Measurements from ENCODE around the gene PTPRA. TPM values are rescaled to one million over a fixed set of nuclear protein-coding genes. Genes with fewer than 3 reads are reported as not detected.

The PTPRA gene
- polyA plus RNA-seq, 3 donors, result 13.0 to 41.9 (median 13.1) TPM

DNA sequence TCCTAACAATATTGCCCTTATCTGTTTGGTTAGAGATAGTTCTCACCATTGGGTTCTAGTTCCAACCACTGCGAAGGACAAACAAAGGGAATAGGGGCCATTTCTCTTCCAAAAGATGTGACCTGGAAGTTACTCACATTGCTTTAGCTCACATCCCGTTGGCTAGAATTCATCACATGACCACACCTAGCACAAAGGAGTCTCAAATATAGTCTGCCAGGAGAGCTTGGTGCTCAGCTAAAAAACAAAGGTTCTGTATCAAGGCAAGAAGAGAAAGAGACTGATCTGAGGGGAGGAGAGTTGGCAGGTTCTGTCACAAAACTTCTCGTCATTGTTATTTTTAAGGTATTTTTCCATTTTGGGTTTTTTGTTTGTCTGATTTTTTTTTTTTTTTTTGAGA is 100.3 kb downstream of the PTPRA start:
- DNase-seq, result no peak
- Histone ChIP-seq H3K4me3 (replicated peaks in 1 of 3; ENCODE audit: low read depth in 2 of 3, low read length in 3 of 3) (no peak overlapping the region), H3K9me3 (replicated peaks in 1 of 2; ENCODE audit: control insufficient read depth in 1 of 2, insufficient read depth in 1 of 2, low read length in 2 of 2) (no peaks in the 10 kb centered on the region), H3K27ac (ENCODE audit: low read depth in 1 of 2, low read length in 2 of 2) (no peak overlapping the region), H3K4me1 (ENCODE audit: control insufficient read depth in 1 of 2, insufficient read depth in 2 of 2, low read length in 2 of 2) (no peaks in the 10 kb centered on the region), H4K20me1 (ENCODE audit: insufficient read depth, low read length) (no peaks in the 10 kb centered on the region), H3K79me2 (ENCODE audit: insufficient read depth, low read length) (no peaks in the 10 kb centered on the region), H3K27me3 (ENCODE audit: control insufficient read depth in 2 of 2, insufficient read depth in 2 of 2, low read length in 2 of 2) (no peaks in the 10 kb centered on the region), H3K9ac (ENCODE audit: insufficient read depth, low read length, poor library complexity, severe bottlenecking) (no peak overlapping the region), H2AFZ (ENCODE audit: insufficient read depth, low read depth, low read length, poor library complexity, severe bottlenecking) (no peak overlapping the region), H3K4me2 (replicated peaks; ENCODE audit: extremely low read depth, low read length, poor library complexity, severe bottlenecking) (no peak overlapping the region), H3K36me3 (replicated peaks in 1 of 2; ENCODE audit: control insufficient read depth in 1 of 2, insufficient read depth in 2 of 2, low read length in 2 of 2) (peaks cover 8 to 56% of the 10 kb centered on the region in 2 donors)
- H3K4me1 Mint-ChIP-seq, result no peaks in the 10 kb centered on the region
- no peak for TF ChIP-seq CTCF (IDR thresholded peaks at IDR 0.05)
- peaks cover 33 to 58% of the 10 kb centered on the region in 2 donors for H3K36me3 Mint-ChIP-seq
- H3K27me3 Mint-ChIP-seq (ENCODE audit: low read depth in 3 of 3), result peaks cover 0 to 2% (median 0%) of the 10 kb centered on the region in 3 donors
- no peak overlapping the region for H3K27ac Mint-ChIP-seq
- H3K9me3 Mint-ChIP-seq, result peaks cover 0 to 2% (median 0%) of the 10 kb centered on the region in 7 donors
- intact Hi-C loops (cut with micrococcal nuclease), result no loop called here
- no peak overlapping the region for H3K4me3 Mint-ChIP-seq
- WGBS (ENCODE audit: insufficient coverage), result 100% methylated on average over 1 of the region's 3 CpGs

DNA sequence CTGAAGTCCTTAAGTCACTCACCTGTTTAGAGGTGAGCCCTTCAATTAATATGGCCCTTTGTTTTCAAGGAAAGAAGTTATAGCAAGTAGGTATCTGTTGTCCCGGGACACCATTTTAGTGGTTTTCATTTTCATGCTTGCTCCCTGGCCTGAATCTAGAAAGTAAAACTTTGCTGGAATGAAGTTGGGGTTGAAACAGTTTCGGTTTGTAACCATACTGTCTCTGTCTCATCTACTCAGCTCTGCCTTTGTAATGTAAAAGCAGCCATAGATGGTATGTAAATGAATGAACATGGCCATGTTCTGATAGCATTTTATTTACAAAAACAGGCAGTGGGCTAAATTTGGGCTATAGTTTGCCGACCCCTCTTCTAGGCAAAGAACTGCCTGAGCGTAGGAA is 105.2 kb downstream of the PTPRA start:
- no peaks in the 10 kb centered on the region for H3K79me2 ChIP-seq (ENCODE audit: insufficient read depth, low read length)
- Mint-ChIP-seq H3K27ac (no peak overlapping the region), H3K9me3 (no peaks in the 10 kb centered on the region), H3K36me3 (peaks cover 20 to 32% of the 10 kb centered on the region in 2 donors), H3K4me1 (peaks cover 1% of the 10 kb centered on the region), H3K4me3 (no peak overlapping the region), H3K27me3 (ENCODE audit: low read depth in 3 of 3) (no peaks in the 10 kb centered on the region)
- WGBS (ENCODE audit: insufficient coverage), result no CpG with 5 or more reads among the region's 4 CpGs
- H3K27ac ChIP-seq (ENCODE audit: low read depth in 1 of 2, low read length in 2 of 2), result no peak overlapping the region
- H3K36me3 ChIP-seq (replicated peaks in 1 of 2; ENCODE audit: control insufficient read depth in 1 of 2, insufficient read depth in 2 of 2, low read length in 2 of 2), result peaks cover 6 to 38% of the 10 kb centered on the region in 2 donors
- H3K4me1 ChIP-seq (ENCODE audit: control insufficient read depth in 1 of 2, insufficient read depth in 2 of 2, low read length in 2 of 2), result peaks cover 6 to 9% of the 10 kb centered on the region in 2 donors
- no peak overlapping the region for H3K4me3 ChIP-seq (replicated peaks in 1 of 3; ENCODE audit: low read depth in 2 of 3, low read length in 3 of 3)
- no peak for DNase-seq
- no peaks in the 10 kb centered on the region for H3K27me3 ChIP-seq (ENCODE audit: control insufficient read depth in 2 of 2, insufficient read depth in 2 of 2, low read length in 2 of 2)
- intact Hi-C loops (cut with micrococcal nuclease), result no loop called here
- H3K4me2 ChIP-seq (replicated peaks; ENCODE audit: extremely low read depth, low read length, poor library complexity, severe bottlenecking), result no peak overlapping the region
- no peak overlapping the region for H2AFZ ChIP-seq (ENCODE audit: insufficient read depth, low read depth, low read length, poor library complexity, severe bottlenecking)
- TF ChIP-seq CTCF (IDR thresholded peaks at IDR 0.05), result no peak
- H3K9ac ChIP-seq (ENCODE audit: insufficient read depth, low read length, poor library complexity, severe bottlenecking), result no peak overlapping the region
- no peaks in the 10 kb centered on the region for H4K20me1 ChIP-seq (ENCODE audit: insufficient read depth, low read length)
- H3K9me3 ChIP-seq (replicated peaks in 1 of 2; ENCODE audit: control insufficient read depth in 1 of 2, insufficient read depth in 1 of 2, low read length in 2 of 2), result no peaks in the 10 kb centered on the region
